Heart left ventricle (tissue), 16 donors: ENCODE results near the gene RNF187. TPM values are rescaled to one million over a fixed set of nuclear protein-coding genes. Genes with fewer than 3 reads are reported as not detected.

Experiments
- ATAC-seq, 4 donors: fragments of 200-7000 bp; cut with Tn5 transposase; one replicate each; pipeline ENCODE4 v1.9.1; 2020 to 2022; ENCODE audit warnings: moderate library complexity in 4 of 4, mild to moderate bottlenecking in 3 of 4, moderate number of reproducible peaks in 1 of 4
- DNase-seq, 5 donors: peaks; one replicate each; pipeline ENCODE4 v3.0.0-alpha.2; 2020
- H3K27ac ChIP-seq, 12 donors: fragments of 200-600 bp; sonication (generic) in 4 of 12; one replicate each; pipeline versions ENCODE4 v1.5.0 to v1.8.0; 2016 to 2022; ENCODE audit warnings: mild to moderate bottlenecking in 2 of 12
- H3K27me3 ChIP-seq, 9 donors: fragments of 200-600 bp; sonication (generic) in 2 of 9; one replicate each; pipeline versions ENCODE4 v1.5.1 to v1.8.0; 2016 to 2022; ENCODE audit warnings: mild to moderate bottlenecking in 3 of 9
- H3K36me3 ChIP-seq, 9 donors: fragments of 200-600 bp; sonication (generic) in 2 of 9; one replicate each; pipeline versions ENCODE4 v1.5.0 to v1.8.0; 2018 to 2022; ENCODE audit warnings: mild to moderate bottlenecking in 2 of 9
- H3K4me1 ChIP-seq, 12 donors: fragments of 200-600 bp; sonication (generic) in 4 of 12; one replicate each; pipeline versions ENCODE4 v1.5.0 to v1.8.0; 2016 to 2022; ENCODE audit warnings: mild to moderate bottlenecking in 3 of 12
- H3K4me3 ChIP-seq, 12 donors: fragments of 200-600 bp; sonication (generic) in 4 of 12; one replicate each; pipeline versions ENCODE4 v1.5.0 to v1.8.0; 2017 to 2022; ENCODE audit warnings: mild to moderate bottlenecking in 9 of 12, moderate library complexity in 4 of 12
- H3K9me3 ChIP-seq, 12 donors: fragments of 200-600 bp; sonication (generic) in 4 of 12; one replicate each; pipeline versions ENCODE4 v1.5.0 to v1.8.0; 2016 to 2022; ENCODE audit warnings: mild to moderate bottlenecking in 1 of 12
- POLR2A ChIP-seq, 2 donors: fragments of 450-650 bp; IDR thresholded peaks; one replicate each; pipeline ENCODE4 v1.6.1; 2017; ENCODE audit warnings: antibody characterized with exemption in 2 of 2, mild to moderate bottlenecking in 2 of 2, moderate library complexity in 2 of 2
- WGBS, 4 donors: extraction: QIAGEN DNeasy Blood & Tissue Kit in 2 of 4; methylation state at CpG; one replicate each; pipeline versions ENCODE4 v1.1.5 to v1.1.7; 2013 to 2018; 5-methylcytosine and 5-hydroxymethylcytosine counted together
- intact Hi-C, 10 donors: fragments of 100-400 bp; cut with DNase I; formaldehyde crosslinking; loops; one replicate each; pipeline versions ENCODE4 v1.11.1 to v1.14.2; 2022
- polyA plus RNA-seq, 2 donors: library from polyadenylated mRNA; stranded (reverse); fragments of 200-250 nt; gene quantifications; one replicate each; pipeline ENCODE4 v1.2.3, GENCODE V29; 2013
- total RNA-seq, 9 donors: library from RNA; depleted of rRNA in 2 of 9; stranded (reverse); fragments of >200 nt in 2 of 9; fragmentation: NEBNext Ultra II Directional in 3 of 9; extraction: Animal tissue kit (Norgen Biotek cat#: 25700) in 3 of 9; gene quantifications; one replicate each; pipeline versions ENCODE4 v1.1.0 to v1.2.4, GENCODE V29; 2016 to 2023
- TF ChIP-seq, protein P1 (sequence below), 12 donors: fragments of 200-600 bp; sonication (generic) in 4 of 12; IDR thresholded peaks; one replicate each; pipeline versions ENCODE4 v1.5.0 to v1.8.0; 2018 to 2022; ENCODE audit warnings: antibody characterized with exemption in 12 of 12, mild to moderate bottlenecking in 5 of 12
- donor health status: ischemic (EF 13 %, LVEDD 7.1; RV severe dilation, severe dysfunction).
- donor health status: healthy with polysubstance abuse.
- donor health status: DM: no; HTN: yes; CAD: no.
- donor health status: DM: no; HTN: no; CAD: no.
- donor health status: ischemic (EF 25% LVEDD 6.9; RV normal size, moderate dysfunction).
- donor health status: ischemic (EF 25% LVEDD 5.7; RV mildly dilated, moderate dysfunction).
- donor health status: healthy.
- donor health status: DM: yes; HTN: yes; CAD: no.
- donor health status: ischemic (EF 35%, LVEDD 5.7; RV mildly dilated, moderate dysfunction).
- donor health status: nonischemic (EF 11% LVEDD 7.7; RV severe dilation, severe dysfunction).
- donor health status: DM: yes; HTN: yes; CAD: no.
- donor health status: PGD.
- donor health status: ischemic (EF 29% LVEDD 5.4; RV normal size, mild dysfunction).
- donor health status: nonischemic (EF 23%, LVEDD 6.1; RV moderate dilation, normal function).

RNF187 gene
- total and polyA plus RNA-seq, 11 donors = 26.1 to 96.3 (median 70.6) TPM

DNA sequence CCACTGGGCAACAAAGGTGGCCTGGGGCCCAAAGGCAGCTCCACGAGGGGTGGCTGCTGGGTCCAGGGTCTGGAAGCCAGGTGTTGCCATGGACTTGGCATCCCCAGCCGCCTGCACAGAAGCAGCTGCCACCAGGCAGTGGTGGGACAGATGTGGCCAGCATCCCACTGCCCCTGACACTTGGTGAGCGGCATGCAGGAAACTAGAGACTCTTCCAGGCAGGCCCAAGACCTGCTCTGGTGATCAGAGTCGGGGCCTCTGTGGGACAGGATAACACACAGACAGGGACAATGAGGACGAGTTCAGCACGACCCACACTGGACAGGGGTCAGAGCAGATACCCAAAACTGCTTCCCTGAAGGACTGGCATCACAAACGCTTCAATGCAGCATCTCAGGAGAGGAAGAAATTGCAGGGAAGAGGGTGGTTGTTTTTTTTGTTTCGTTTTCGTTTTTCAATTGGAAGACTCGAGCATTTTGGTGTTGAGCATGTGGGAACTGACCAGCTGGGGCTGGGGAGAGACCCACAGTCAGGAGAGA lies 34.1 kb upstream of the RNF187 start:
- no peak for DNase-seq
- Histone ChIP-seq H3K4me1 (peaks cover 0 to 35% (median 11%) of the 10 kb centered on the region in 12 donors), H3K9me3 (no peaks in the 10 kb centered on the region), H3K27ac (no peak overlapping the region), H3K36me3 (peaks cover 0 to 3% (median 0%) of the 10 kb centered on the region in 9 donors), H3K4me3 (no peak overlapping the region), H3K27me3 (peaks cover 0 to 12% (median 0%) of the 10 kb centered on the region in 9 donors)
- ATAC-seq = no peak
- intact Hi-C loops = loop anchor here in 1 of 10 donors (10.0 kb wide), 1 partner anchor 238 kb away; no protein-coding TSS in a partner anchor
- TF ChIP-seq POLR2A (IDR thresholded peaks at IDR 0.05) = no peak
- TF ChIP-seq, protein P1, sequence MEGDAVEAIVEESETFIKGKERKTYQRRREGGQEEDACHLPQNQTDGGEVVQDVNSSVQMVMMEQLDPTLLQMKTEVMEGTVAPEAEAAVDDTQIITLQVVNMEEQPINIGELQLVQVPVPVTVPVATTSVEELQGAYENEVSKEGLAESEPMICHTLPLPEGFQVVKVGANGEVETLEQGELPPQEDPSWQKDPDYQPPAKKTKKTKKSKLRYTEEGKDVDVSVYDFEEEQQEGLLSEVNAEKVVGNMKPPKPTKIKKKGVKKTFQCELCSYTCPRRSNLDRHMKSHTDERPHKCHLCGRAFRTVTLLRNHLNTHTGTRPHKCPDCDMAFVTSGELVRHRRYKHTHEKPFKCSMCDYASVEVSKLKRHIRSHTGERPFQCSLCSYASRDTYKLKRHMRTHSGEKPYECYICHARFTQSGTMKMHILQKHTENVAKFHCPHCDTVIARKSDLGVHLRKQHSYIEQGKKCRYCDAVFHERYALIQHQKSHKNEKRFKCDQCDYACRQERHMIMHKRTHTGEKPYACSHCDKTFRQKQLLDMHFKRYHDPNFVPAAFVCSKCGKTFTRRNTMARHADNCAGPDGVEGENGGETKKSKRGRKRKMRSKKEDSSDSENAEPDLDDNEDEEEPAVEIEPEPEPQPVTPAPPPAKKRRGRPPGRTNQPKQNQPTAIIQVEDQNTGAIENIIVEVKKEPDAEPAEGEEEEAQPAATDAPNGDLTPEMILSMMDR (IDR thresholded peaks at IDR 0.05) = no peak
- WGBS, 4 donors = 78 to 87% (median 83%) methylated on average over 8 to 10 of the region's 10 CpGs

DNA sequence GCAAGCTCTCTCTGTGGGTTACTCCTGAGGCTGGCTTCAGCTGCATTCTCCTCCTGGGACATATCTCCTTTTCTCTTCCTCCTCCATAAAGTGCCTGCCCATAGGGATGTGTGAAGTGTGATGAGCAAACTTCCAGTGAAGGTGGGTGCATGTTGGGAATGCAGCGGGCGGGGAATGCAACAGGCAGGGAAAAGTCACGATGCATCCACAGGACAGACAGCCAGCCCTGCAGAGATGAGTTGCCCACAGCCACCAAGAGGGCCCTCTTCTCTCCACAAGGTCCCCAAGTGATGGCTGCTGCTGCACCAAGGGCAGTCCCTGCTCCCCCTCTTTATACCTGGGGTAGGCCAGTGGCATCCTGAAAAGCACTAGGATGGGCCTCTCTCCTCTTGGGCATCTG lies 33.6 kb upstream of the RNF187 start:
- Histone ChIP-seq H3K4me3 (no peak overlapping the region), H3K9me3 (no peaks in the 10 kb centered on the region), H3K27me3 (peaks cover 0 to 12% (median 0%) of the 10 kb centered on the region in 9 donors), H3K27ac (no peak overlapping the region), H3K36me3 (peaks cover 0 to 3% (median 0%) of the 10 kb centered on the region in 9 donors), H3K4me1 (peaks cover 0 to 40% (median 11%) of the 10 kb centered on the region in 12 donors)
- no peak for ATAC-seq
- 95 to 97% (median 96%) methylated on average over 3 of the region's 3 CpGs for WGBS, 4 donors
- TF ChIP-seq POLR2A (IDR thresholded peaks at IDR 0.05) = no peak
- TF ChIP-seq, protein P1 (IDR thresholded peaks at IDR 0.05) = no peak
- DNase-seq = no peak
- intact Hi-C loops = loop anchor here in 1 of 10 donors (10.0 kb wide), 1 partner anchor 239 kb away; no protein-coding TSS in a partner anchor

DNA sequence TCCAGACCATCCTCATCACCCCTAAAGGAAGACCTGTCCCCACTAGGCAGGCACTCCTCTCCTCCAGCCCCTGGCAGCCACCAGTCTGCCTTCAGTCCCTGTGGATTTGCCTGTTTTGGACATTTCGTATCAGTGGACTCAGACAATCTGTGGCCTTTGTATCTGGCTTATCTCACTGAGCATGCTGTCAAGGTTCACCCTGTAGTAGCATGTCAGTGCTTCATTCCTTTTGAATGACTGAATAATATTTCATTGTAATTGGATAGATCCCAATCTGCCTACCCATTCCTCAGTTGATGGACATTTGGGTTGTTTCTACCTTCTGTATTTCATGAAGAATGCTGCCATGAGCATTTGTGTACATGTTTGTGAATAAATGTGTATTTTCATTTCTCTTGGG lies 32.9 kb upstream of the RNF187 start:
- TF ChIP-seq POLR2A (IDR thresholded peaks at IDR 0.05) = no peak
- TF ChIP-seq, protein P1 (IDR thresholded peaks at IDR 0.05) = no peak
- ATAC-seq = no peak
- Histone ChIP-seq H3K4me1 (peaks cover 0 to 46% (median 12%) of the 10 kb centered on the region in 12 donors), H3K36me3 (peaks cover 0 to 3% (median 0%) of the 10 kb centered on the region in 9 donors), H3K27me3 (peaks cover 0 to 16% (median 0%) of the 10 kb centered on the region in 9 donors), H3K4me3 (no peak overlapping the region), H3K27ac (no peak overlapping the region), H3K9me3 (no peaks in the 10 kb centered on the region)
- 63 to 77% (median 69%) methylated on average over 1 of the region's 1 CpG for WGBS, 4 donors
- intact Hi-C loops = loop anchor here in 1 of 10 donors (10.0 kb wide), 1 partner anchor 239 kb away; no protein-coding TSS in a partner anchor
- no peak for DNase-seq

DNA sequence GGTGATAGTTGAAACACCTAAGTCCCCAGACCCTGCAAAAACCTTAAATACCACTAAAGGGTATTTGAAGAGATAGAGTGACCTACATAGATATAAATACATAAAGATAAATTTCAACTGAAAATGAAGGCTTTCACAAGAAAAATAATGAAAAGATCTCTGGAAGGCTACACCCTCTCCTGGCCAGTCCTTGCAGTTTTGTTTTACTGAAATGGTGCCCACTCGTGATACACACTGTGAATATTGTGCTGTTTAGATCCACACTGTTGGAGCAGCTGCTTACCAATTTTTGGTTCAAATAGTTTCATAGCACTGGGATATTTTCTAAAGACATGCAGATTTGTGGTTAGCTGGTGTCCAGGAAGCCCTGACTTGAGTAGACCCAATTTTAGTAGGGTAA lies 31.5 kb upstream of the RNF187 start:
- Histone ChIP-seq H3K27me3 (peaks cover 0 to 21% (median 2%) of the 10 kb centered on the region in 9 donors), H3K4me3 (peak overlapping the region in 4 of 12 donors; percentile 62 to 79 (median 68)), H3K27ac (peak overlapping the region in 1 of 12 donors; percentile 93), H3K9me3 (no peaks in the 10 kb centered on the region), H3K4me1 (peaks cover 0 to 52% (median 14%) of the 10 kb centered on the region in 12 donors), H3K36me3 (peaks cover 0 to 3% (median 0%) of the 10 kb centered on the region in 9 donors)
- TF ChIP-seq, protein P1 (IDR thresholded peaks at IDR 0.05) = peak in 1 of 12 donors; percentile 25
- TF ChIP-seq POLR2A (IDR thresholded peaks at IDR 0.05) = no peak
- whole genome bisulfite sequencing, 4 donors = 31 to 39% (median 32%) methylated on average over 1 of the region's 1 CpG
- ATAC-seq (no peak), DNase-seq (no peak)
- intact Hi-C loops = loop anchor here in 2 of 10 donors (2.0 to 10.0 kb wide), 4 partner anchors 48 to 241 kb away; partner anchors contain the start of gene TRIM11 (in 2 of the 2)
